HS-27A (cell line): ENCODE results near the gene FLNA.
A peak's percentile ranks its signal among the peaks of the same experiment; 100 is the strongest.

Experiments
- DNase-seq: peaks from one replicate; pipeline ENCODE4 v3.0.0-alpha.2; 2012; ENCODE audit warnings: low read depth, missing footprints

FLNA gene

DNA sequence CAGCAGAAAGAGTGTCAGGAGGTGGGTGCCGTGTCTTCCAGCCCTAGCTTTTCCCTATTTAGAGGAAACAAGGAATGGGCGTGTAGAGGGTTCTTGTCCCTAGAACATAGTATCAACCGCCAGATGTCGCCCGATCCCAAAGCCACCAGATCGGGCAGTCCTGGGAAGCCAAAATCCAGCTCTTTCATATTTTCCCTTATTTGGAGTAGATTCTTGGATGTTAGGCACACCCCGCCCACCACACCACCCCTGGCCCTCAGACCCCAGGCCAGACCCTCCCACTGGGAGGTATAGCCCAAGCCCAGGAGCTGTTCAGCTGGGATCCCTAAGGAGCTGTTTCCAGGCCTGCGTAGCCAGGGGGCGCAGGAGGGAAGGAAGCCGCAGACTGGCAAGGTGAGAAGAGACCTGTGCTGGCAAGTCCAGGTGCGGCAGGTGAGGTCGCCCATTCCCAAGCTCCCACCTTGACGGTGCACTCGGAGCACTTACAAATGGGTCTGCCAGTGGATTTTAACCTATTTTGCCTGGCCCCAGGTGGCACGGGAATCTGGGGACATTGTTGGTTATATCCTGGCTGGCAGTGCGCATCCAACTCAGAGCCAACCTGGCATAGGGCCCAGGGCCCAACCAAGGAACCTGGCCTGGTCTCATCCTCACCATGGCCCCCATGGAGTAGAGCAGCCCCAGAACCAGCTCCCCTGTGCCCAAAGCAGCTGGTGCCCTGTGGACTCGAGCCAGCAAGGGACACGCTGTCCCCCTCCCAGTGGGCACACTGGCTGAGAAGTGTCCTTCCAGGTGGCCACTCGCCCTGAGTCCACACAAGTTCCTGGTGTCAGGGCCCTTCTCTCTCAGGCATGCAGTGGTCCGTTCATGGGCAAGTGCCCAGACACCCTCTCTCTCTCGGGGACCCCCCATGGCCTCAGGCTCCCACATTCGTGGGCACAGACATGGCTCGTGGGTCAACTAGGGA lies 811 bp downstream of the FLNA start:
- peak; percentile 68 for DNase-seq

DNA sequence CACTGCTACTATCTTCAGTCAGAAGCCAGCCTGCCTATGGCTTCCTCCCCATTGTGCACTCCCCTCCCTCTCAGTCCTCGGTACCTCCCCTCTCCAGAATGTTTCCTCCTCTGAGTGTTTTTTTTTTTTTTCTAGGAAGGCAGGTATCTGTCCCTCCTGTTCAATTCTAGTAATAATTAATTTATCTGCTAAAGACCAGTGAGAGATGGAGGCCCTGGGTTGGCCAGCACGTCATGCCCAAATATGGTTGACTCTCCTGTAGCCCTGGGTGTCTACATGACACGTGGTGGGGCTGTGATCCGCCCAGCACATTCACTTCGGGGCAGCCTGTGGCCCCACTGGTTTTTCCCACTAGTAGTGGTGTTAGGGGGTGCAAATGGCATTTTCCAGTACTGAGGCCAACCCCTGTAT lies 1.8 kb downstream of the FLNA start:
- peak; percentile 56 for DNase-seq

DNA sequence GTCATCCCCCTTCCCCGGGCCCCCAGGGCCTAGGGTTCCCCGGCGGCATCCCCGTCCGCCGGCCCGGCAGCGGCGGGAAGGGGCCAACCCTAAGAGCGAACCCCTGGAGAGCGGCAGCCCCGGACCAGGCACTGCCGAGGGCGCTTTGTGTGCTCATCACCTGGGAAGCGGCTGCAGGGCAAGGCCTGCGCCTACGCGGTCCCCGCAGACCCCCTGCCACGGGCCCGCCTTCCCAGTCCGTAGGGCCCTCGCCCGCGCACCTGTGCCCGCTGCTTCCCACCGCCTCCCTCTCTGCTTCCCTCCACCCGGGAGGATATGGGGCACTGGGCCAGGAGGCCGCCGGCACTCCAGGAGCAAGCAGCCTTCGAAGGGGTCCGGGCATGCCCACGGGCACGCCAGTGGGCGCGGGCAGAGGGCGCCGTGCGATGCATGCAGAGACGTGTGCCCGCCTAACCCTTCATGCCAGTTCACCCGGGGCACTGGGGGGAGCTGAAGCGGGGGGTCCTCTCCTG lies 2.6 kb downstream of the FLNA start:
- no peak for DNase-seq

GRCh38 chrX:154371017-154371788 lies 3.2 kb downstream of the FLNA start:
- peak; percentile 71 for DNase-seq

DNA sequence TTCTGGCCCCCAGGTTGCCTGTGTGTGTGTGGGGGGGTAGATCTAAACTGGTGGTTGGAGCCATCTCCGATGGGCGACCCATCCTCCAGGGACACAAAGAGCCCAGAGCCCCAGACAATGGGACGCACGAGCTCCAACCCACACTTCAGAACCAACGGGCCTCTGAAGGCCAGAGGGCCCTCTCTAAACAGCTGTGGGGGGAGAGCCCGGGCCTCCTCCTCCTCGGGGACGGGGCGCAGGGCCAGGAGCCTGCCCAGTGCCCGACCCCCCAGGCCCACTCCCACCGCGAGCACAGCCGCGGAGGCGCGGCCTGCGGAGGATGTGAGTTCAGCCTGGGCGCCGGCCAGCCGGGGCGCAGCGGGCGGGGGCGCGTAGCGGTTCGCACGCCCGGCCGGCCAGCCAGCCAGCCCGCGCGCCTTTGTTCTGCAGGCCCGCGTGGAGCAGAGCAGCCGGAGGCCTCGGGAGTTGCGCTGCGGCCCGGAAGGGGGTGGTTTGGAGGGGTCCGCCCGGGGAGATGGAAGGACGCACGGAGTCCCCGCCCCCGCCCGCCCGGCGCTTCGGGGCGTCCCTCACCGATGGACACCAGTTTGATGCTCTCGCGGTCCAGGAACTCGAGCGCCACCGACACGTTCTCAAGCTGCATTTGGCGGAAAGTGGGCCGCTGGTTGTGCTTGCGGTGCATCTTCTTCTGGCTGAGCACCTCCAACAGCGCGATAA lies 4.0 kb downstream of the FLNA start:
- no peak for DNase-seq

DNA sequence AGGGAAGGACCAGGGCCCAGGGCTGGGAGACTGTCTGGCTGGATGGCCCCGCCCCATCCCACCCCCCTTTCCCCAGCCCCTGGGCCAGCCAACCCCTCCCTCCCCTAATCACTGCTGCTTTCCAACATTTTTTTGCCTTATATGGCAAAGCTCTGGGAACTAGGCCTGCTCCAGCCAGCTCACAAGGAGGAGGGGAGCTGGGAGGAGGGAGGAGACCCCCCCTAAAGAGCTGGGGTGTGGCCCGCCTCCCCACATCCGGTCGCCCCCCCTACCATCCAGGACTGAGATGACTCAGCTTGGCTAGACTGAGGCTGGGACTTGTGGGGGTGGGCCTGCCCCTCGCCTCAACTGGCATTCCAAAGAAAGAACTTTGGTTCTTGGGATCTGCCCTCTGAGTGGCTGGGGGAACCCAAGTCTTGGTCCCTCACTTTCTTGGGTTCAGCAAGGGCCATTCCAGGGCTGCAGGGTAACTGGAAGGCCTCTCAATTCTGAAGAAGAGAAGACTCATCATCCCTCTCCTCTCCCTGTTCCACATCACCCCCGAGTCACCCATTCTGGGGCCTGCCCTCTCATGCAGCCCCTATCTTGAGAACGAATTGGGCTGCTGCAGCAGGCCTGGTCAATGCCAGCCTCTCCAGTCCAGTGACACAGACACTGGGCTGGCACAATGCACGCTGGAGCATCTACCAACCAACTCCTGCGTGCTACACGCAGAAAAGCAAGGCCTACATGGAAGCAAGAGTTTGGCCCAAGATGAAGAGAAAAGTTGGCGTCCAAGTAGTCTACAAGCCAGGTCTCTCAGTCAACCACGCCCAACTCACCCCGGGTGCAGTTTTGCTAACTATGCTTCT lies 4.8 kb downstream of the FLNA start:
- peak; percentile 74 for DNase-seq

DNA sequence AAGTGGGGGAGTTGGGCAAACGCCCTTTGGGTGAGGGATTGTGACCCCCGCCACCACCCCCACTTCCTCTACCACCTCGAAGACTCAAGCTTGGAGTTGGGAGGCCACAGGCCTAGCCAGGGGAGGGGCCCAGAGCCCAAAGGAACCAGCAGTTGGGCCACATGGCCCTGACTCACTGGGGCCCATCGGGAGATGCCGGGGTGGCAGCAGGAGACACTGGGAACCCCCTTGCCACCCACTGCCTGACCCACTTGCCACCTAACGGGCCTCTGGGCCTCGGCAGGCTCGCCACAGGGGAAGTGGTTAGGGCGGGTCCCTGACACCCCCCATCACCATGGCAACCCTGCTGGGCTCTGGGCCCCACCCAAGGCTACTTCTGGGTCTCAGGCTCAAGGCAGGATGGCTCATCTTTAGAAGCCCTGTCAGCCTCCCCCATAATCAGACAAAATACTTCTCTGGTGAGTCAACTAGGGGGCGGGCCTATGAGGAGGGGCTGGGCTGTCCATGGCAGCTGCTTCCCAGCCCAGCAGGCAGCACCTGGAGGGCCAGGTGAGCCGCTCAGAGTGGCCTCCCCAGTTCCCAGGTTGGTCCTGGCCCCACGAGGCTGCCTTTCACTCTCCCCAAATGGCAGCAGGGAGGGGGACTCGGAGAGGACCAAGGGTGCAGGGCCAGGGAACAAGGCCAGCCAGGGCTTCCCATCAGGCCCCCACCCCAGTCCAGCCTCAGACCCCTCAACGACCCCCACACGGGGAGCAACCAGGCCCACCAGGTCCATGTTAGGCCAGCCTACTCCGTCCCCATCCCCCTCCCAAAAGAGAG lies 5.6 kb downstream of the FLNA start:
- peak; percentile 81 for DNase-seq

- DNase-seq, result no peak
Measured at GRCh38 chrX:154367474-154368308, 6.7 kb downstream of the FLNA start.

GRCh38 chrX:154366666-154367055 lies 7.8 kb downstream of the FLNA start:
- DNase-seq, result no peak

DNA sequence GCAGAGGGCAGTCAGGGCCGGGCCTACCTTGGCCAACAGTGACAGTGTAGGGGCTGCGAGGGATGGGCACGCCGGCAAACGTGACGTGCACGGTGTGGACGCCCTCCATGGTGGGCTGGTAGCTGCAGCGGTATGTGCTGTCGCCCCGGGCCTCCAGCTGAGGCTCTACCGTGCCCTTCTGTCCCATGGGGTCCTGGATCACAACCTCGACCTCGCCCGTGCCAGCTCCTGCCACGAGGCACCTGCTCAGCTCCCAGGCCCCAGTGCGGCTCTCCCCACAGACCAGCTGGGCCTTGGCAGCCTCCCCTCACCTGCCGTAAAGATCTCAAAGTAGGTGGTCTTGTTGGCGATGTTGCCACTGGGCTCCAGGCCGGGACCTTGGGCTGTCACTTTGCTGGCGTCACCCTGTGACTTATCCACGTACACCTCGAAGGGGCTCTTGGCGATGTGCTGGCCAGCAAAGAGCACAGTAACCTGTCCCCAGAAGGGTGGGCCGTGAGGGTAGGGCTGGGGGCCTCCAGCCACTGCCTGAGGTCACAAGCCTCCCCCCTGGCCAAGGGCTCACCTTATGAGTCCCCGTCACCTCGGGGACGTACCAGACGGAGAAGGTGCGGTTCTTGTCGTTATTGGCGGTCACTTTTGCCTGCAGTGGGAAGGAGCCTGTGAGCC lies 8.3 kb downstream of the FLNA start:
- DNase-seq, result no peak

- DNase-seq, result no peak
Measured at GRCh38 chrX:154365052-154365600, 9.3 kb downstream of the FLNA start.

GRCh38 chrX:154363706-154364439 lies 10.6 kb downstream of the FLNA start:
- no peak for DNase-seq

- no peak for DNase-seq
Measured at GRCh38 chrX:154362085-154362742, 12.2 kb downstream of the FLNA start.

GRCh38 chrX:154360155-154360713 lies 14.2 kb downstream of the FLNA start:
- no peak for DNase-seq

- no peak for DNase-seq
Measured at GRCh38 chrX:154359362-154360154, 14.9 kb downstream of the FLNA start.

DNA sequence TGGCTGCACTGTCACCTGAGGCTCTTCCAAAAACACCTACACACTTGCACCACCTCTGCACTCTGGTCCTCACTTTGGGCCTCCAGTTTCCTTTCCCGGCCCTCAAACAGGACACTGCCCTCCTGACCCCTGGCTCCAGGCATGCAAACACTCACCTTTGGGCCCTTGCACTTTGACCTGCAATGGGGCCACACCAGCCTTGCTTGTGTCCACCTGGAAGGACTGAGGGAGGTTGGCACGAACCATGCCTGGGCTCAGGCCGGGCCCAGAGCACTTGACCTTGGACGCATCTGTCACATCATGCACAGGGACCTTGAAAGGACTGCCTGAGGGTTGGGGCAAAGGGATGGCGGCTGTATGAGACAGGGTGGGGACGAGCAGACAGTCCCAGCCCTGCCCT lies 15.6 kb downstream of the FLNA start:
- DNase-seq, result no peak
